Right cardiac atrium (tissue), 5 donors: Measurements from ENCODE around the gene FABP1. TPM values are rescaled to one million over a fixed set of nuclear protein-coding genes. Genes with fewer than 3 reads are reported as not detected.

Experiments
- ATAC-seq, 2 donors: fragments of 200-7000 bp; cut with Tn5 transposase; one replicate each; pipeline versions ENCODE4 v1.8.0 to v1.9.1; 2020; ENCODE audit warnings: moderate library complexity in 2 of 2, mild to moderate bottlenecking in 1 of 2
- DNase-seq, 3 donors: peaks; one replicate each; pipeline ENCODE4 v3.0.0-alpha.2; 2020
- H3K27ac ChIP-seq: one replicate; pipeline ENCODE4 v1.5.1; 2013; ENCODE audit warnings: mild to moderate bottlenecking, low read length, control low read depth, moderate library complexity
- H3K27me3 ChIP-seq: one replicate; pipeline ENCODE4 v1.6.1; 2013; ENCODE audit not compliant: control insufficient read depth, insufficient read depth
- H3K4me1 ChIP-seq: one replicate; pipeline ENCODE4 v1.6.1; 2013; ENCODE audit warnings: low read length; ENCODE audit not compliant: control insufficient read depth, insufficient read depth
- H3K4me3 ChIP-seq: one replicate; pipeline ENCODE4 v1.5.1; 2013; ENCODE audit warnings: low read length, control low read depth
- H3K9me3 ChIP-seq: one replicate; pipeline ENCODE4 v1.6.1; 2013; ENCODE audit warnings: low read length; ENCODE audit not compliant: control insufficient read depth
- WGBS: extraction: QIAGEN DNeasy Blood & Tissue Kit; methylation state at CpG from one replicate; pipeline ENCODE4 v1.1.7; 2013; 5-methylcytosine and 5-hydroxymethylcytosine counted together
- intact Hi-C, 4 donors: fragments of 100-400 bp; cut with DNase I; formaldehyde crosslinking; loops; one replicate each; pipeline versions ENCODE4 v1.11.0 to v1.14.0; 2022 to 2023
- microRNA-seq, 2 donors: library from miRNA; unstranded; fragments of <30 nt; microRNA quantifications; one replicate each; pipeline ENCODE4 v1.2.0, GENCODE V29; 2020 to 2021
- polyA plus RNA-seq: library from polyadenylated mRNA; stranded (reverse); fragments of 200-250 nt; gene quantifications from one replicate; pipeline ENCODE4 v1.2.3, GENCODE V29; 2013
- total RNA-seq, 4 donors: library from RNA; stranded (reverse); fragmentation: NEBNext Ultra II Directional; extraction: Animal tissue kit (Norgen Biotek cat#: 25700); gene quantifications; one replicate each; pipeline ENCODE4 v1.2.1, GENCODE V29; 2021
- donor health status: healthy with polysubstance abuse.
- donor health status: DM: no; HTN: yes; CAD: no.
- donor health status: DM: no; HTN: no; CAD: no.
- donor health status: DM: no; HTN: yes; CAD: no; lungs with severe emphysema.
- donor health status: DM: yes; HTN: yes; CAD: no.

The FABP1 gene
- total and polyA plus RNA-seq, 5 donors = 1.1 TPM; not detected in 4

GRCh38 chr2:88077080-88077479 is 50.8 kb downstream of the FABP1 start:
- 58% methylated on average over 8 of the region's 8 CpGs for whole genome bisulfite sequencing
- ATAC-seq (peak; percentile 62 to 79), DNase-seq (no peak)
- H3K9me3 ChIP-seq = no peaks in the 10 kb centered on the region
- H3K4me1 ChIP-seq = no peaks in the 10 kb centered on the region
- no peaks in the 10 kb centered on the region for H3K27me3 ChIP-seq
- intact Hi-C loops = no loop called here
- H3K27ac ChIP-seq = peak overlapping the region; percentile 76
- H3K4me3 ChIP-seq = no peak overlapping the region

DNA sequence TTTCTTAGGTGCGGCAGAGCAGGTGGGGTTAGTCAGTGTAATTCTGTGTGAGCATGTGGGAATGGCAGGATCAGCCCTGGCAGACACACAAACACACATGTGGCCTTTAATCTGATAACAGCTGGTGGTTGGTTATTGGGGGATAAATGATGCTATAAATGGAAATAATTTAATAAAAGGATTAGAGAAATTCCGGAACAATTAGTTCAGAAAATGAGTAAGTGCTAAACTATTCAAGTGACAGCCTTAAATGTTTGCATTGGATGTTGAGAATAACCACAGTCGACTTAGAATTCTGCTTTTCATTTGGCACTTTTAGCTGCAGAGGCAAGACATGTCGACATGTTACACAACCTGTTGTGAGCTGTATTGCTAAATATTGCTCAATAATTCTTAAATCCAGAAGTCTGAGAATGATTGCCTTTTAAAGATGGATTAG is 53.0 kb downstream of the FABP1 start:
- no peaks in the 10 kb centered on the region for H3K4me1 ChIP-seq
- DNase-seq (no peak), ATAC-seq (no peak)
- 58% methylated on average over 4 of the region's 4 CpGs for WGBS
- intact Hi-C loops = no loop called here
- no peaks in the 10 kb centered on the region for H3K27me3 ChIP-seq
- no peaks in the 10 kb centered on the region for H3K9me3 ChIP-seq
- peak overlapping the region; percentile 9 for H3K27ac ChIP-seq
- no peak overlapping the region for H3K4me3 ChIP-seq

GRCh38 chr2:88074150-88074549 is 53.7 kb downstream of the FABP1 start:
- no peaks in the 10 kb centered on the region for H3K9me3 ChIP-seq
- no peak for ATAC-seq
- no peak overlapping the region for H3K27ac ChIP-seq
- H3K27me3 ChIP-seq = no peaks in the 10 kb centered on the region
- no peak overlapping the region for H3K4me3 ChIP-seq
- H3K4me1 ChIP-seq = no peaks in the 10 kb centered on the region
- DNase-seq = no peak
- intact Hi-C loops = no loop called here

Small RNAs within 50 kb of the gene (microRNA-seq; reads per million reads assigned to microRNA genes)
- 0 reads per million in 2 donors for gene MIR4780

Other genes starting within 250 kb of the FABP1 start
- gene RNU2-63P, start 111.5 kb downstream of the FABP1 start, total RNA-seq = 1 to 10 TPM in 1 of 4 donors, not detected in 3; 5.2 TPM
- gene RNU2-63P, start 111.5 kb downstream of the FABP1 start, polyA plus RNA-seq = not detected
- gene KRCC1, start 72.3 kb downstream of the FABP1 start, total RNA-seq = 10 to 100 TPM; 24.6 to 27.4 (median 25.9) TPM
- gene KRCC1, start 72.3 kb downstream of the FABP1 start, polyA plus RNA-seq = 31.6 TPM
- gene SMYD1, start 60.2 kb downstream of the FABP1 start, total RNA-seq = 100 to 1,000 TPM; 147 to 198 (median 169) TPM
- 96.1 TPM for gene SMYD1, start 60.2 kb downstream of the FABP1 start, polyA plus RNA-seq
- gene THNSL2, start 42.3 kb upstream of the FABP1 start, total RNA-seq = 10 to 100 TPM; 17.4 to 35.0 (median 26.0) TPM
- gene THNSL2, start 42.3 kb upstream of the FABP1 start, polyA plus RNA-seq = 27.4 TPM